ENCODE measurements around the gene FLVCR2.

FLVCR2 gene, protein sequence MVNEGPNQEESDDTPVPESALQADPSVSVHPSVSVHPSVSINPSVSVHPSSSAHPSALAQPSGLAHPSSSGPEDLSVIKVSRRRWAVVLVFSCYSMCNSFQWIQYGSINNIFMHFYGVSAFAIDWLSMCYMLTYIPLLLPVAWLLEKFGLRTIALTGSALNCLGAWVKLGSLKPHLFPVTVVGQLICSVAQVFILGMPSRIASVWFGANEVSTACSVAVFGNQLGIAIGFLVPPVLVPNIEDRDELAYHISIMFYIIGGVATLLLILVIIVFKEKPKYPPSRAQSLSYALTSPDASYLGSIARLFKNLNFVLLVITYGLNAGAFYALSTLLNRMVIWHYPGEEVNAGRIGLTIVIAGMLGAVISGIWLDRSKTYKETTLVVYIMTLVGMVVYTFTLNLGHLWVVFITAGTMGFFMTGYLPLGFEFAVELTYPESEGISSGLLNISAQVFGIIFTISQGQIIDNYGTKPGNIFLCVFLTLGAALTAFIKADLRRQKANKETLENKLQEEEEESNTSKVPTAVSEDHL

GRCh38 chr14:75578102-75578785 lies at the start of gene FLVCR2:
FLVCR2 (plus strand) TSS chr14:75578620; CDS start chr14:75578973, 353 bp downstream.
- DNase-seq (ENCODE audit: low read depth): peak; percentile 35

- no peak for DNase-seq (ENCODE audit: low read depth)
Measured at GRCh38 chr14:75531256-75531655, 47.2 kb upstream of the FLVCR2 start.

DNA sequence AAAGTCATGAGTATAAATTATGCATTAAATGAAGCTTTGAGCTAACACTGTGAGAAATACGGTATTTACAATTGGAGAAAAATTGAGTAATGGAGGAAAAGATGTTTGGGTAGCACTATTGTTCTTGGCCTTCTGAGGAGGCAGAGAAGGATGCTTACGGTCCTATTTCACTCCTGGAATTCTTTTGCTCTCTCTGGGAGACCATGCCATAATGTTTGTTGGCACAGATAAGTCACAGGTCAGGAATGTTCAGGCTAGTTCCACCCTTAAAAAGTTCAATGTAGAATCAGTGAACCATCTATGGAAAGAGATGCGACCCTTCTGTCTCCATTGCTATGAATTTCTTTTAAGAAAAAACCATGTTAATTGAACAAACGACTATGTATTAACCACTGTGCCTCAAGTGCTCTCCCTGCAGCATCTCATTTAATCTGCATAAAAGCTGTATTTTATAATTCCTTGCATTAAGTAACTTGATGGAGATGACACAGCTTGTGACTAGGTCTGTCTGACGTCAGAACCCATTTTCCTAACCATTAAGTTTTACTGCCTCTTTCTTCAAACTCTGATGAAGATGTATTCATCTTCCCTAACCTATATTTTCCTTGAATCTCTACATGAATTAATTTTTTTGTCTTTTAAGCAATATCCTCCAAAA lies 46.6 kb upstream of the FLVCR2 start:
- no peak for DNase-seq (ENCODE audit: low read depth)

GRCh38 chr14:75533791-75534555 lies 44.4 kb upstream of the FLVCR2 start:
- no peak for DNase-seq (ENCODE audit: low read depth)

- no peak for DNase-seq (ENCODE audit: low read depth)
Measured at GRCh38 chr14:75535164-75535898, 43.1 kb upstream of the FLVCR2 start.

- DNase-seq (ENCODE audit: low read depth): no peak
Measured at GRCh38 chr14:75537071-75537470, 41.3 kb upstream of the FLVCR2 start.

DNA sequence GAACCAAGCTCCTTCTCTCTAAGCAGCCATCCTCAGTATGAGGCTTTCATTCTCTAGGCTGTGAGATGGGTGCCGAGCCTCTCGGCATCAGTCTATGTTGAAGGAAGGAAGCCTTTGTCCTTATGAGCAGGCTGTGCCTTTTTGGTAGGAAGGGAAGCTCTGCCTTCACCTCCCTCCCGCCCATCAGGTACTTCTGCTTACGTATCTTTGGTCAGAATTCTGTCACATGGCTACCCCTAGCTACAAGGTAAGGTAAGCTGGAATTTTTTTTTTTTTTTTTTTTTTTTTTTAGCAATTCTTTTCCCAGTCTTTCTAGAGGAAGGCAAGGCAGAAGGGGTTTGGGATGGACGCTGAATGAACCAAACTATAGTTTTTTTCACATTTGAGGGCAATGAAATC lies 39.3 kb upstream of the FLVCR2 start:
- no peak for DNase-seq (ENCODE audit: low read depth)

DNA sequence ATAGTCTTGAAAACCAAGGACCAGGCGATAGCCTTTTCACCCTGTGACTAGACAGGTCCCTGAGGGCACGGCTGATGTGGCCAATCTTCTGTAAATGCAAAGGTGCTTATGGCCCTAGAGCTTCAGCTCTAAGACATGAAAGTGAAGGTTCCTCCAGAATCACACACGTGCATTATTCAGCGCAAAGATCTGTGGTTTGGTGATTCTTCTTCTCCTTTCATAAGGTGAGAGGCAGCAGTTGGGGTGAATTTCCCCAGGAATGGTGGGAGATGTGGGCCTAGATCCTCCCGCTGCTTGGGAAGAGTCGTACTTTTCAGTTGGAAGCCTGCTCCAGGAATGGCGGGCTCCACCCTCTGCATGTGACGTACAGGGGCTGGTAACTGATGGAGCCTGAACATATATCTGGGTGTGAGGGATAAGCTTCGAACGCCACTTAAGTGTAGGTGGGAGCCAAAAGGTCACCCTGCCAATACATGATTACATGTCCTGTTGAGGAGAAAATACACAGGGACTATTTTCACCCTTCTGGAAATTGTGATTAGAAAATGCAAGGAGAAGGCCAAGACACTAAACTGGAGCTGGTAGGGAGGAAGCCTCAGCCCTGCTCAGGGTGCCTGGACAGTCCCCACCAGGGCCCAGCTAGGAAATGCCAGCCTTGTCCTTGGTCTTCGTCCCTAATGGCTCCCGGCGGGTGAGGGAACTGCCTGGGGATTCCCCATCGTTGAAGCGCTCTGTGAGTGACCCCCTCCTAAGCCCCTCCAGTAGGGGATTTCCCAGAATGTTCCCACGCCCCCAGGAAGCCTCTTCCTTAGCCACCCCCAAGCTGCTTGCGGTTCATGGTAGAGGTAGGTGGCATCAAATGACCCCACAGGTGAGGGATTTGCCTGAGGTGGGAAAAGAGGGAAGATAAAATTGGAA lies 38.6 kb upstream of the FLVCR2 start:
- no peak for DNase-seq (ENCODE audit: low read depth)

DNA sequence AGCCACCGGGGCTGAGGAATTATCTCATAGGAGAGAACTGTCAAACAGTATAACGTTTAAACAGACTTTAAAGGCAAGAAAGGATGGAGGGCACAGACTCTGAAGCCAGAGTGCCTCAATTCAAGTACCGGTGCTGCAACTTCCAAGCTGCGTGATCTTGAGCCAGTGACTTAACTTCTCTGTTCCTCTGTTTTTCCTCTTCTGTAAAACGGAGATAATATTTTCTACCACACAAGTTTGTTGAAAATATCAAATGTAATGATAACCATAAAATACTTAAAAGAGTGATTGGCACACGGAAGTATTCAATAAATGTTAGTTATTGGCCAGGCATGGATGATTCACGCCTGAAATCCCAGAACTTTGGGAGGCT lies 38.0 kb upstream of the FLVCR2 start:
- no peak for DNase-seq (ENCODE audit: low read depth)

GRCh38 chr14:75542588-75543091 lies 35.8 kb upstream of the FLVCR2 start:
- peak; percentile 54 for DNase-seq (ENCODE audit: low read depth)

DNA sequence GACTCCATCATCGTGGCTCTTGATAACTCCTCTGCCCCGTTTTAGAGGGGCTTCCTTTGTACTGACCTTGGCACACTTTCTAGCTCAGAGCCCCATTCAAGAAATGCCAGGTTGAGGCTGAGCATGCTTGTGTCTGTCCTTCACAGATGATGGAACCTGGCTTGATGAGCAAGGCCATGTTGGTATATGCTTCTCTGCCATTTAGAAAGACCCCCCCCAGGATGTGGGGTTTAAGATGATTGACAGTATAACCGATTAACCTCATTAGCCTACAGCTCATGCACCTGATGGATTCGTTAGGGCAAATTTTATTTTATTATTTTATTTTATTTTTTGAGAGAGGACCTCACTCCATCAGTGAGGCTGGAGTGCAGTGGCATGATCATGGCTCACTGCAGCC lies 35.2 kb upstream of the FLVCR2 start:
- no peak for DNase-seq (ENCODE audit: low read depth)

DNA sequence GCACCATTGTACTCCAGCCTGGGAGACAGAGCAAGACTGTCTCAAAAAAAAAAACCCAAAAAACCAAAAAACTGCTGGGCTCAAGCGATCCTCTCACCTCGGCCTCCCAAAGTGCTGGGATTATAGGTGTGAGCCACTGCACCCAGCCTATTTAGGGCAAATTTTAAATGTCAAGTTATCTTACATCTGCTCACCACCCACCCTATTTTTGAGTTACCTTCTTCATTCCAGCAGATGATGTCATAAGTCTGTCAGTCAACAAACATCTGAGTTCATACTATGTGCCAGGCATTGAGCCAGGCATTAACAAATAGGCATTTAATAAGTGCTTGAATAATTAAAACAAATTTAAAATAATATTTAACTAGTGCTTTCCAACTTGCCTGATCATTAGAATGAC lies 34.6 kb upstream of the FLVCR2 start:
- DNase-seq (ENCODE audit: low read depth): no peak

DNA sequence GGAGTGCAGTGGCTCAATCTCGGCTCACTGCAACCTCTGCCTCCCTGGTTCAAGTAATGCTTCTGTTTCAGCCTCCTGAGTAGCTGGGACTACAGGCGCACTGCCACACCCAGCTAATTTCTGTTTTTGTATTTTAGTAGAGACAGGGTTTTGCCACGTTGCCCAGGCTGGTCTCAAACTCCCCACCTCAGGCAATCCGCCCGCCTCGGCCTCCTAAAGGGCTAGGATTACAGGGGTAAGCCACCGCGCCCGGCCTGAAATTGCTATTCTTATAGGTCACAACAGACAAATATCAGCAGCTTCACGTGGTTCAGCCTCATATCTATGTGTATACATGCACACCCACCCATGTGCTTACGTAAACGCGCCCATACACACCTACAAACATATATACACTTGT lies 32.5 kb upstream of the FLVCR2 start:
- no peak for DNase-seq (ENCODE audit: low read depth)

GRCh38 chr14:75547552-75548250 lies 30.7 kb upstream of the FLVCR2 start:
- no peak for DNase-seq (ENCODE audit: low read depth)

GRCh38 chr14:75548544-75548943 lies 29.9 kb upstream of the FLVCR2 start:
- no peak for DNase-seq (ENCODE audit: low read depth)

DNA sequence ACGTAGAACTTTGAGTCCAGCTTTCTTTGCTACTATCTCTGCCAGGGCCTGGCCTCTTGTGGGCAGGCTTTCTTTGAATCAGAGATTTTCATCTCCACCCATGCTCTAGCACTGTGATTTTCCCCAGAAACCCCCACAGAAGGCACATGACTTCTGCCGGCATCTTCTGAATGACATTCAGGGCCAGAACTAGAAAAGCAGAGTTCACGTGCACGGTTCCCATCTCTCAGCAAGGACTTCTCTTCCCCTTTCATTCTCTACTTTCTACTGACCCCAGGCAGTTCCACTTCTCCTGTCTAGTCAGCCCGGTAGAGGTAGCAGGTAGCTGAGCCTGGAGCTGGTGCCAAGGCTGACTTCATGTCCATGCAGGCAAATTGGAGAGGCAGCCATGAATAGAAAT lies 29.3 kb upstream of the FLVCR2 start:
- no peak for DNase-seq (ENCODE audit: low read depth)

DNA sequence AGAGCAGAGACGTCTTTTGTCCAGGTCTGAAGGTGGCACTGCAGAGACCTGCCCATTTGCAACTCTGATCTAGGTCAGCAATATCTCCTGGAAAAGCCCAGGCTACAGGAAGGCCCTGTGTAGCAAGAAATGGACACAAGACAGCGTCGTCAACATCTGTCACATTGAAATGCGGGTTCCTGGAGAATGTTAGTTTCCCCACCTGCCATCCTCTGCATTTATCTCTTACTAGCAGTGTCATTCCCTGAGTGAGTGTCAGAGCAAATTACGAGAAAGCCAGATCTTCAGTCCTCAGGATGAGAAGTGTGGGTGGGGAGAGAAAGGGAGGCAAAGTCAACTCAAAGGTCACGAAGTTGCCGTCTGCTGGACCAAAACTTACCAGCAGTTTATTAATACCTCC lies 27.4 kb upstream of the FLVCR2 start:
- DNase-seq (ENCODE audit: low read depth): no peak

DNA sequence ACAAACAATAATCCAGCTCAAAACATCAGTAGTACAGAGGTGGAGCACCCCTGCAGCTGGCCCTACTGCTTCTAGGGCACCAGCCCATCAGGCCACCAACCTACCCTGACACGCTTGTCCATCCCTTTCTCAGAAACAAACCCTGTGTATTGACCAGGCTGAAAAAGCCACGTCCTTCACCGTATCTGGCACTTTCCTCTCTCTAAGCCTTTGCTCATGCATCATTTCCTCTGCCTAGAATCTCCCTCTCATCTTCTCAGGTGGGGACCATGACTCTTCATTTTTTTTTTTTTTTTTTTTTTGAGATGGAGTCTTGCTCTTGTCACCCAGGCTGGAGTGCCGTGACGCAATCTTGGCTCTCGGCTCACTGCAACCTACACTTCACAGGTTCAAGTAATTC lies 25.3 kb upstream of the FLVCR2 start:
- DNase-seq (ENCODE audit: low read depth): no peak

DNA sequence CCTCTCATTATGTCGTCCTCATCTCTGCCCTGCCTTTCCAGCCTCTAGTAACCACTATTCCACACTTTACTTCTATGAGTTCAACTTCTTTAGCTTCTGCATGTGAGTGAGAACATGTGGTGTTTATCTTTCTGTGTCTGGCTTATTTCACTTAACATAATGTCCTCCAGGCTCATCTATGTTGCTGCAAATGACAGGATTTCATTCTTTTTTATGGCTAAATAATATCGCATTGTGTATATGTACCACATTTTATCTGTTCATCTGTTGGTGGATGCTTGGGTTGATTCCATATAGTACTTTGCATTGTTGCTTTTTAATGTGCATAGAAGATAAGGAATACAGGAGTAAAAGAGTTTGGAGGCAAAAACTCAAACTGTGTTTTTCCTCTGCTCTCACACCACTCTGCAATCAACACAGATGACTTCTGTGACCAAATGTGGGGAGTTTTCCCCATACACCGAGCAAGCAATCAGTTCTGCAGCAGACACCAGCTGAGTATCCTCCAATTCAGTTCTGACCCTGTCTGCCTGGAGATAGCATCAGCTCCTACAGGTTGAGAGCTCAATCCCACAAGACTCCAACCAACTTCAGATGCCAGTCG lies 24.6 kb upstream of the FLVCR2 start:
- no peak for DNase-seq (ENCODE audit: low read depth)
